GM23338 (cell line): Measurements from ENCODE around the gene ACSBG1.

Experiments
- CTCF ChIP-seq, 2 experiments: fragments of 200-600 bp in 1 of 2; sonication (generic) in 1 of 2; conservative IDR thresholded peaks; 2 replicates each; pipeline versions ENCODE4 v1.5.1 to v1.6.1; 2016 to 2017; ENCODE audit warnings: antibody characterized with exemption in 2 of 2, low read depth in 2 of 2, mild to moderate bottlenecking in 2 of 2, moderate library complexity in 1 of 2
- EZH2 ChIP-seq: fragments of 200-600 bp; sonication (generic); IDR thresholded peaks from one replicate; pipeline ENCODE4 v1.8.0; 2017; ENCODE audit warnings: antibody characterized with exemption, mild to moderate bottlenecking, low read depth; ENCODE audit not compliant: unreplicated experiment
- NANOG ChIP-seq: IDR thresholded peaks from 2 replicates; pipeline ENCODE4 v1.6.1; 2016; ENCODE audit warnings: antibody characterized with exemption, borderline replicate concordance
- POLR2AphosphoS5 ChIP-seq: IDR thresholded peaks from 2 replicates; pipeline ENCODE4 v1.6.1; 2016; ENCODE audit warnings: antibody characterized with exemption, low read depth

GRCh38 chr15:78249131-78249530, 14.8 kb upstream of the ACSBG1 start:
- TF ChIP-seq CTCF (conservative IDR thresholded peaks at IDR 0.05; ENCODE audit: low read depth in 2 of 2) (no peak), POLR2AphosphoS5 (no peak), EZH2 (no peak), NANOG (no peak)
